ENCODE data around the gene FLNC. TPM values are rescaled to one million over a fixed set of nuclear protein-coding genes. Genes with fewer than 3 reads are reported as not detected.

Gene FLNC
- total and polyA plus RNA-seq, 2 of the 4 experiments (the other 2 are of a cell fraction) = 116 to 154 TPM

DNA sequence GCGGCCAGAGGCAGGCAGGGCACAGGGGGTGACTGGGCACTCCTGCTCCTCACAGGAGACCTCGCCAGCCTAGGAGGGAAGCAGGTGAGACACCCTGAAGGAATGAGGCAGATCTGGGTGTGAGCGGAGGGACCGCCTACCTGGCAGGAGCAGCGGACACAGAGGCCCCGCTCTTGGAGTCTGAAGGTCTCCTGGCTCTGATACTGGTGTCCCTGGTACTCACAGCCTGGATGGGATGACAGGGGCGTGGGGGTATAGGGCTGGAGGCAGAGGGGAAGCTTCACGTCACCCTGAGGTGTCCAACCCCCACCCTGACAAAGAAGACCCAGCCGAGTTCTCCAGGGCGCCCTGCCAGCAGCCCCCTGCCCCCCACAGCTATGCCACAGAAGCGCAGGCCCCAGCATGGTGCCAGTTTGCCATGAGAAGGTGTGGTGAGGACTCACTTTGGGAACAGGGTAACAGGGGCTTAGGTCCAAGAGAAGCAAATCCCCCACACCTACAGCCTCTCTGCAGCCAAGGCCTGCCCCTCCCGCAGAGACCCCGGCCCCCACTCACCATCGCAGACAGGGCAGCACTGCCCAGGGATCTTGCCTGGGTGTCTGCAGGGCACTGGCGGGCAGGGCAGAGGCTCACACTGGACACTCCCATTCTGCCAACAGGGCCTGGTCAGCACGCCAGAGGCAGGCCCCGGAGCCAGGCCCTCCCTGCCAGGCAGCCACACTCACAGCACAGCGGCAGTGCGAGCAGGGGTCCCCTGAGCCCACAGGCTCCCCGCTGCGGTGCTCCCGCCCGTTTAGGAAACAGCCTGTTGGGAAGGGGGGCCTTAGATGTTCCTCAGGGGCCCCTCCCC is 63.3 kb downstream of the FLNC start:
- DNase-seq (no peak), ATAC-seq (ENCODE audit: low read depth) (no peak)
- no TSS peak for BruUV-seq (replicated peaks)
- dilution Hi-C loops (cut with HindIII; ENCODE audit: low sequenced_read_pairs, unreplicated experiment) = no loop called here
- Histone ChIP-seq H2BK5ac (ENCODE audit: low read depth, low read length, poor library complexity, severe bottlenecking) (no peak overlapping the region), H3K56ac (ENCODE audit: extremely low read depth, insufficient read depth, low read length) (no peak overlapping the region), H2BK20ac (ENCODE audit: low read depth, low read length) (no peak overlapping the region), H2AFZ (replicated peaks; ENCODE audit: low read length, poor library complexity) (no peak overlapping the region), H4K5ac (ENCODE audit: low read depth, low read length) (no peak overlapping the region), H4K8ac (ENCODE audit: low read depth in 2 of 2, low read length in 2 of 2) (no peak overlapping the region), H4K20me1 (ENCODE audit: insufficient read depth, low read length) (no peaks in the 10 kb centered on the region), H2AK5ac (ENCODE audit: low read depth, low read length) (no peak overlapping the region), H2AK9ac (replicated peaks; ENCODE audit: low read depth, low read length, poor library complexity) (no peak overlapping the region), H3K9me3 (ENCODE audit: control insufficient read depth, insufficient read depth, low read length) (no peaks in the 10 kb centered on the region), H3K27ac (ENCODE audit: insufficient read depth, low read length) (no peak overlapping the region), H2BK120ac (ENCODE audit: low read depth, low read length) (no peak overlapping the region), H3K27me3 (ENCODE audit: control insufficient read depth, insufficient read depth, low read length) (peaks cover 17% of the 10 kb centered on the region), H3K23ac (ENCODE audit: low read depth, low read length) (no peak overlapping the region), H2BK15ac (ENCODE audit: low read depth, low read length) (no peak overlapping the region), H3K79me1 (ENCODE audit: low read depth in 1 of 2, low read length in 2 of 2) (no peaks in the 10 kb centered on the region), H3K4me1 (ENCODE audit: control insufficient read depth, insufficient read depth, low read length) (peaks cover 3% of the 10 kb centered on the region; the same call in 1 of the 2 replicates), H3K9me1 (ENCODE audit: insufficient read depth, low read length) (no peaks in the 10 kb centered on the region), H3K36me3 (ENCODE audit: control insufficient read depth, insufficient read depth, low read length) (no peaks in the 10 kb centered on the region), H3K4me3 (ENCODE audit: insufficient read depth, low read depth, low read length) (no peak overlapping the region), H3K4ac (ENCODE audit: low read depth, low read length) (no peak overlapping the region), H3K9ac (ENCODE audit: low read depth, low read length) (no peak overlapping the region), H3K14ac (replicated peaks; ENCODE audit: low read depth, low read length) (no peak overlapping the region), H3K4me2 (ENCODE audit: low read depth, low read length) (no peak overlapping the region), H3K18ac (ENCODE audit: low read depth, low read length) (no peak overlapping the region), H4K91ac (ENCODE audit: insufficient read depth, low read depth, low read length) (no peak overlapping the region)
- intact Hi-C loops (cut with micrococcal nuclease) = no loop called here
- CTCF ChIA-PET = no interaction called here
- in situ Hi-C loops (cut with MboI; ENCODE audit: low sequenced_read_pairs) = loop anchor here (25.0 kb wide), 1 partner anchor 431 kb away; the partner anchor contains the start of gene HILPDA
- POLR2A ChIA-PET (ENCODE audit: unreplicated experiment) = no interaction called here
- TF ChIP-seq CTCF (conservative IDR thresholded peaks at IDR 0.05; ENCODE audit: low read depth, low read length) = no peak
- no peak for TF ChIP-seq RCOR1 (IDR thresholded peaks at IDR 0.05; ENCODE audit: insufficient replicate concordance, low read length)
- no peak for TF ChIP-seq FOS (IDR thresholded peaks at IDR 0.05; ENCODE audit: low read depth, low read length)
- TF ChIP-seq RFX5 (IDR thresholded peaks at IDR 0.05; ENCODE audit: low read depth, low read length) = no peak
- no peak for TF ChIP-seq SMC3 (IDR thresholded peaks at IDR 0.05; ENCODE audit: low read depth, low read length)
- TF ChIP-seq CHD1 (IDR thresholded peaks at IDR 0.05; ENCODE audit: low read depth, low read length) = no peak
- no peak for TF ChIP-seq MAFK (IDR thresholded peaks at IDR 0.05; ENCODE audit: low read depth, low read length)
- no peak for TF ChIP-seq RAD21 (IDR thresholded peaks at IDR 0.05; ENCODE audit: low read length)
- WGBS, 2 experiments (ENCODE audit: extremely low coverage in 2 of 2, insufficient read length in 1 of 2) = 78% methylated on average over 4 of the region's 23 CpGs; no CpG with 5 or more reads in 1 of the 2 experiments

All from IMR-90 (cell line).